K562 (cell line): ENCODE measurements around the gene ZNF845. TPM values are rescaled to one million over a fixed set of nuclear protein-coding genes. Genes with fewer than 3 reads are reported as not detected.

ENCODE experiments used
- ATAC-seq: fragments of 200-7000 bp; cut with Tn5 transposase; 3 replicates; pipeline ENCODE4 v1.9.1; 2020; ENCODE audit warnings: moderate library complexity
- BruUV-seq: library from RNA; stranded (reverse); fragments of 400-500 nt; replicated peaks from 2 replicates; lab custom pipeline; 2021; lab: Mats Ljungman, UMichigan
- CTCF ChIA-PET: fragments of 300-600 bp; formaldehyde crosslinking; extraction: SDS; loops from one replicate; lab custom pipeline; 2021; ENCODE audit warnings: low intra/inter-chr PET ratio; lab: Yijun Ruan, JAX
- POLR2A ChIA-PET: fragments of 300-600, 350-650 bp; sonication (Branson Sonifier 250); formaldehyde crosslinking; extraction: SDS; loops from one replicate; lab custom pipeline; 2021; ENCODE audit warnings: antibody characterized with exemption, inconsistent platforms; lab: Yijun Ruan, JAX
- DNase-seq, 4 experiments: peaks; one replicate each; pipeline versions ENCODE4 v3.0.0 to v3.0.0-alpha.2; 2011 to 2018; ENCODE audit warnings: low spot score in 3 of 4, mixed read lengths in 3 of 4; ENCODE audit errors: extremely low read depth in 1 of 4
- FAIRE-seq: peaks from 2 replicates; lab custom pipeline; 2011; peaks lifted over from hg19 to GRCh38; lab: Jason Lieb, UNC
- H2AFZ ChIP-seq: 2 replicates; pipeline ENCODE4 v1.6.0; 2011; ENCODE audit warnings: low read depth, low read length, control low read depth, inconsistent platforms
- H3K27ac ChIP-seq: fragments of 200-600 bp; 3 replicates; pipeline ENCODE4 v1.8.0; 2011; ENCODE audit warnings: low read depth, mild to moderate bottlenecking, control low read depth, inconsistent platforms, low read length, moderate library complexity, mixed read lengths; ENCODE audit errors: extremely low read depth
- H3K27me3 ChIP-seq, 2 experiments: fragments of 300-600 bp in 1 of 2; 2 replicates in 1 of 2; 3 replicates in 1 of 2; pipeline versions ENCODE4 v1.6.0 to v1.8.0; 2011; ENCODE audit warnings: inconsistent platforms in 2 of 2, low read length in 2 of 2, mild to moderate bottlenecking in 1 of 2, mixed read lengths in 1 of 2, moderate library complexity in 1 of 2; ENCODE audit not compliant: control insufficient read depth in 2 of 2, insufficient read depth in 2 of 2
- H3K36me3 ChIP-seq: fragments of 300-600 bp; 3 replicates; pipeline ENCODE4 v1.8.0; 2011; ENCODE audit warnings: mild to moderate bottlenecking, low read length, inconsistent platforms; ENCODE audit not compliant: control insufficient read depth, insufficient read depth
- H3K4me1 ChIP-seq, 2 experiments: fragments of 200-600 bp in 1 of 2; replicated peaks in 1 of 2; 2 replicates in 1 of 2; 3 replicates in 1 of 2; pipeline versions ENCODE4 v1.5.1 to v1.8.0; 2011; ENCODE audit warnings: inconsistent platforms in 2 of 2, low read length in 2 of 2, mild to moderate bottlenecking in 1 of 2, mixed read lengths in 1 of 2, moderate library complexity in 1 of 2; ENCODE audit not compliant: control insufficient read depth in 2 of 2, insufficient read depth in 2 of 2
- H3K4me2 ChIP-seq: 2 replicates; pipeline ENCODE4 v1.6.1; 2011; ENCODE audit warnings: low read length, control low read depth, inconsistent platforms, mixed read lengths; ENCODE audit not compliant: insufficient read depth
- H3K4me3 ChIP-seq: fragments of 200-600 bp; sonication (generic), shearing (Covaris generic); 2 replicates; pipeline ENCODE4 v1.5.1; 2016; ENCODE audit warnings: control low read depth, inconsistent platforms
- H3K79me2 ChIP-seq: fragments of 200-600 bp; 3 replicates; pipeline ENCODE4 v1.8.0; 2011; ENCODE audit warnings: low read length, inconsistent platforms; ENCODE audit not compliant: control insufficient read depth, insufficient read depth
- H3K9ac ChIP-seq, 2 experiments: 2 replicates each; pipeline versions ENCODE4 v1.6.0 to v1.6.1; 2011; ENCODE audit warnings: low read depth in 2 of 2, low read length in 2 of 2, control low read depth in 1 of 2, inconsistent platforms in 1 of 2, mild to moderate bottlenecking in 1 of 2, mixed read lengths in 1 of 2; ENCODE audit not compliant: insufficient read depth in 1 of 2
- H3K9me1 ChIP-seq: one replicate; pipeline ENCODE4 v1.6.0; 2011; ENCODE audit warnings: inconsistent platforms, mild to moderate bottlenecking, low read length, moderate library complexity; ENCODE audit not compliant: control insufficient read depth, insufficient read depth
- H3K9me3 ChIP-seq: replicated peaks from 2 replicates; pipeline ENCODE4 v1.5.1; 2011; ENCODE audit warnings: low read depth, low read length, inconsistent platforms; ENCODE audit not compliant: control insufficient read depth, insufficient read depth
- H4K20me1 ChIP-seq: replicated peaks from 2 replicates; pipeline ENCODE4 v1.6.1; 2011; ENCODE audit warnings: low read length, inconsistent platforms, mixed read lengths; ENCODE audit not compliant: control insufficient read depth, insufficient read depth
- HNRNPL ChIP-seq: fragments of 200-400 bp; formaldehyde crosslinking; IDR thresholded peaks from 2 replicates; pipeline ENCODE4 v1.6.1; 2017; ENCODE audit warnings: low read depth, mild to moderate bottlenecking, low read length
- ZNF23 ChIP-seq: fragments of 250-450 bp; sonication (Bioruptor Pico); IDR thresholded peaks from 2 replicates; pipeline ENCODE4 v1.4.0; 2020; ENCODE audit warnings: mild to moderate bottlenecking
- ZNF311 ChIP-seq: fragments of 250-450 bp; sonication (Bioruptor Pico); IDR thresholded peaks from 2 replicates; pipeline ENCODE4 v1.4.0; 2020; ENCODE audit warnings: mild to moderate bottlenecking, moderate library complexity
- WGBS: fragments of 100-300 bp; shearing (Covaris generic); methylation state at CpG from one replicate; pipeline ENCODE4 v1.1.6; 2016; ENCODE audit warnings: low coverage, mixed read lengths; ENCODE audit not compliant: insufficient coverage; ENCODE audit errors: missing lambda C conversion rate; 5-methylcytosine and 5-hydroxymethylcytosine counted together
- in situ Hi-C: fragments of 300-500 bp; cut with MboI; formaldehyde crosslinking; loops from 4 replicates; pipeline ENCODE4 v1.15.0; 2018; ENCODE audit warnings: inconsistent platforms, mixed read lengths
- intact Hi-C: fragments of 100-400 bp; cut with micrococcal nuclease; formaldehyde crosslinking; loops from 2 replicates; pipeline ENCODE4 v1.14.2; 2022
- polyA plus RNA-seq, 8 experiments: library from polyadenylated mRNA; depleted of rRNA in 4 of 8; stranded (reverse) in 5 of 8; unstranded in 3 of 8; fragments of >200 nt; fragmentation: Nextera tagmentation in 2 of 8; fragmentation: Illumina TruSeq in 1 of 8; extraction: Ambion mirVana in 2 of 8; extraction: Trizol in 1 of 8; gene quantifications; 2 replicates each; pipeline versions ENCODE4 v1.2.1 to v1.2.3, GENCODE V29; 2011 to 2014; ENCODE audit warnings: inconsistent platforms in 1 of 8, missing spikeins in 1 of 8
- total RNA-seq, 7 experiments: library from RNA; depleted of rRNA in 6 of 7; stranded (reverse); fragments of >200 nt in 6 of 7; fragmentation: Illumina TruSeq in 2 of 7; extraction: Trizol in 2 of 7; gene quantifications; 2 replicates each; pipeline versions ENCODE4 v1.2.1 to v1.2.3, GENCODE V29; 2011 to 2021; ENCODE audit warnings: low replicate concordance in 1 of 7
- TF ChIP-seq, protein P1 (sequence below): sonication (generic); formaldehyde crosslinking; IDR thresholded peaks from 2 replicates; pipeline ENCODE4 v1.8.1; 2023; ENCODE audit warnings: mild to moderate bottlenecking, missing genetic modification reagents
- TF ChIP-seq, protein P2 (sequence below): fragments of 200-800 bp; sonication (Bioruptor generic); IDR thresholded peaks from 2 replicates; pipeline ENCODE4 v1.6.1; 2017; ENCODE audit warnings: missing genetic modification characterization, missing compliant biosample characterization
- TF ChIP-seq, protein P3 (sequence below): IDR thresholded peaks from 3 replicates; pipeline ENCODE4 v1.6.1; 2011; ENCODE audit warnings: borderline replicate concordance, mild to moderate bottlenecking, moderate library complexity; ENCODE audit not compliant: insufficient read length; ENCODE audit errors: extremely low read depth
- TF ChIP-seq, protein P4 (sequence below), 2 experiments: IDR thresholded peaks in 1 of 2; conservative IDR thresholded peaks in 1 of 2; 2 replicates each; pipeline ENCODE4 v1.6.1; 2016; ENCODE audit warnings: low read depth in 2 of 2, mild to moderate bottlenecking in 1 of 2, missing compliant biosample characterization in 1 of 2, missing genetic modification characterization in 1 of 2, moderate library complexity in 1 of 2

The ZNF845 gene
- total and polyA plus RNA-seq, 9 of the 15 experiments (the other 6 are each of a cell fraction or from before 2014, with no cell fraction given), result 1.9 to 13.2 (median 6.4) TPM

- WGBS, result 76% methylated on average over 14 of the region's 14 CpGs
- FAIRE-seq, result no peak
Observed at GRCh38 chr19:53332484-53332883, 1.1 kb upstream of the ZNF845 start.

More at GRCh38 chr19:53332484-53332883, 1.1 kb upstream of the ZNF845 start:
- peaks cover 0 to 11% of the 10 kb centered on the region in 2 experiments; a peak in 2 of 5 replicates for H3K4me1 ChIP-seq
- no peaks in the 10 kb centered on the region for H3K36me3 ChIP-seq
- H3K9me1 ChIP-seq, result no peaks in the 10 kb centered on the region
- ATAC-seq (no peak), DNase-seq (no peak)
- no peak overlapping the region for H3K27ac ChIP-seq
- H2AFZ ChIP-seq, result no peak overlapping the region
- H4K20me1 ChIP-seq, result no peaks in the 10 kb centered on the region
- ChIA-PET POLR2A (no interaction called here), CTCF (no interaction called here)
- in situ Hi-C loops (no loop called here), intact Hi-C loops (no loop called here)
- no peaks in the 10 kb centered on the region for H3K27me3 ChIP-seq
- no TSS peak for BruUV-seq
- peaks cover 15% of the 10 kb centered on the region for H3K79me2 ChIP-seq
- H3K9me3 ChIP-seq, result no peaks in the 10 kb centered on the region; the same call in 1 of the 2 replicates
- H3K9ac ChIP-seq, result no peak overlapping the region
- TF ChIP-seq, protein P1, sequence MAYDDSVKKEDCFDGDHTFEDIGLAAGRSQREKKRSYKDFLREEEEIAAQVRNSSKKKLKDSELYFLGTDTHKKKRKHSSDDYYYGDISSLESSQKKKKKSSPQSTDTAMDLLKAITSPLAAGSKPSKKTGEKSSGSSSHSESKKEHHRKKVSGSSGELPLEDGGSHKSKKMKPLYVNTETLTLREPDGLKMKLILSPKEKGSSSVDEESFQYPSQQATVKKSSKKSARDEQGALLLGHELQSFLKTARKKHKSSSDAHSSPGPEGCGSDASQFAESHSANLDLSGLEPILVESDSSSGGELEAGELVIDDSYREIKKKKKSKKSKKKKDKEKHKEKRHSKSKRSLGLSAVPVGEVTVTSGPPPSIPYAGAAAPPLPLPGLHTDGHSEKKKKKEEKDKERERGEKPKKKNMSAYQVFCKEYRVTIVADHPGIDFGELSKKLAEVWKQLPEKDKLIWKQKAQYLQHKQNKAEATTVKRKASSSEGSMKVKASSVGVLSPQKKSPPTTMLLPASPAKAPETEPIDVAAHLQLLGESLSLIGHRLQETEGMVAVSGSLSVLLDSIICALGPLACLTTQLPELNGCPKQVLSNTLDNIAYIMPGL, result no peak
- no peak for TF ChIP-seq ZNF23 (CRISPR knock-in tag)
- TF ChIP-seq HNRNPL, result no peak
- TF ChIP-seq, protein P2, sequence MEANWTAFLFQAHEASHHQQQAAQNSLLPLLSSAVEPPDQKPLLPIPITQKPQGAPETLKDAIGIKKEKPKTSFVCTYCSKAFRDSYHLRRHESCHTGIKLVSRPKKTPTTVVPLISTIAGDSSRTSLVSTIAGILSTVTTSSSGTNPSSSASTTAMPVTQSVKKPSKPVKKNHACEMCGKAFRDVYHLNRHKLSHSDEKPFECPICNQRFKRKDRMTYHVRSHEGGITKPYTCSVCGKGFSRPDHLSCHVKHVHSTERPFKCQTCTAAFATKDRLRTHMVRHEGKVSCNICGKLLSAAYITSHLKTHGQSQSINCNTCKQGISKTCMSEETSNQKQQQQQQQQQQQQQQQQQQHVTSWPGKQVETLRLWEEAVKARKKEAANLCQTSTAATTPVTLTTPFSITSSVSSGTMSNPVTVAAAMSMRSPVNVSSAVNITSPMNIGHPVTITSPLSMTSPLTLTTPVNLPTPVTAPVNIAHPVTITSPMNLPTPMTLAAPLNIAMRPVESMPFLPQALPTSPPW (CRISPR knock-in tag), result no peak
- TF ChIP-seq, protein P3, sequence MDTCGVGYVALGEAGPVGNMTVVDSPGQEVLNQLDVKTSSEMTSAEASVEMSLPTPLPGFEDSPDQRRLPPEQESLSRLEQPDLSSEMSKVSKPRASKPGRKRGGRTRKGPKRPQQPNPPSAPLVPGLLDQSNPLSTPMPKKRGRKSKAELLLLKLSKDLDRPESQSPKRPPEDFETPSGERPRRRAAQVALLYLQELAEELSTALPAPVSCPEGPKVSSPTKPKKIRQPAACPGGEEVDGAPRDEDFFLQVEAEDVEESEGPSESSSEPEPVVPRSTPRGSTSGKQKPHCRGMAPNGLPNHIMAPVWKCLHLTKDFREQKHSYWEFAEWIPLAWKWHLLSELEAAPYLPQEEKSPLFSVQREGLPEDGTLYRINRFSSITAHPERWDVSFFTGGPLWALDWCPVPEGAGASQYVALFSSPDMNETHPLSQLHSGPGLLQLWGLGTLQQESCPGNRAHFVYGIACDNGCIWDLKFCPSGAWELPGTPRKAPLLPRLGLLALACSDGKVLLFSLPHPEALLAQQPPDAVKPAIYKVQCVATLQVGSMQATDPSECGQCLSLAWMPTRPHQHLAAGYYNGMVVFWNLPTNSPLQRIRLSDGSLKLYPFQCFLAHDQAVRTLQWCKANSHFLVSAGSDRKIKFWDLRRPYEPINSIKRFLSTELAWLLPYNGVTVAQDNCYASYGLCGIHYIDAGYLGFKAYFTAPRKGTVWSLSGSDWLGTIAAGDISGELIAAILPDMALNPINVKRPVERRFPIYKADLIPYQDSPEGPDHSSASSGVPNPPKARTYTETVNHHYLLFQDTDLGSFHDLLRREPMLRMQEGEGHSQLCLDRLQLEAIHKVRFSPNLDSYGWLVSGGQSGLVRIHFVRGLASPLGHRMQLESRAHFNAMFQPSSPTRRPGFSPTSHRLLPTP, result no peak
- no peak for TF ChIP-seq ZNF311 (CRISPR knock-in tag)
- TF ChIP-seq, protein P4, sequence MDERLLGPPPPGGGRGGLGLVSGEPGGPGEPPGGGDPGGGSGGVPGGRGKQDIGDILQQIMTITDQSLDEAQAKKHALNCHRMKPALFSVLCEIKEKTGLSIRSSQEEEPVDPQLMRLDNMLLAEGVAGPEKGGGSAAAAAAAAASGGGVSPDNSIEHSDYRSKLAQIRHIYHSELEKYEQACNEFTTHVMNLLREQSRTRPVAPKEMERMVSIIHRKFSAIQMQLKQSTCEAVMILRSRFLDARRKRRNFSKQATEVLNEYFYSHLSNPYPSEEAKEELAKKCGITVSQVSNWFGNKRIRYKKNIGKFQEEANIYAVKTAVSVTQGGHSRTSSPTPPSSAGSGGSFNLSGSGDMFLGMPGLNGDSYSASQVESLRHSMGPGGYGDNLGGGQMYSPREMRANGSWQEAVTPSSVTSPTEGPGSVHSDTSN (CRISPR knock-in tag; IDR thresholded peaks at IDR 0.05; ENCODE audit: low read depth), result no peak
- TF ChIP-seq, protein P4 (tag; conservative IDR thresholded peaks at IDR 0.05; ENCODE audit: low read depth), result no peak
- H3K4me3 ChIP-seq, result no peak overlapping the region
- H3K4me2 ChIP-seq, result no peak overlapping the region
